Activated CD4-positive, alpha-beta T cell treated with anti-CD3 and anti-CD28 coated beads, Interleukin-2, amount 50 U/mL, for 1 hour (primary cell): ENCODE data around the gene CDRT15.
"Not testable (repeated sequence)": the region's sequence is repeated elsewhere in the genome, so short reads cannot be mapped to it uniquely, and the experiment has no call there.

Experiments used
- DNase-seq: peaks from one replicate; pipeline ENCODE4 v3.0.0-alpha.2; 2020

CDRT15 gene

GRCh38 chr17:14236762-14237161 is at the start of gene CDRT15:
CDRT15 (minus strand) TSS chr17:14236862; CDS start chr17:14236833, 29 bp downstream.
- DNase-seq, result not testable (repeated sequence)

GRCh38 chr17:14282726-14283125 is 46.1 kb upstream of the CDRT15 start:
- no peak for DNase-seq

- DNase-seq, result no peak
These were observed 44.9 kb upstream of the CDRT15 start for GRCh38 chr17:14281530-14281929.

- DNase-seq, result no peak
These were observed 40.0 kb upstream of the CDRT15 start for GRCh38 chr17:14276535-14277250.

GRCh38 chr17:14270508-14270907 is 33.8 kb upstream of the CDRT15 start:
- no peak for DNase-seq

- no peak for DNase-seq
These were observed 32.8 kb upstream of the CDRT15 start for GRCh38 chr17:14269473-14269872.

GRCh38 chr17:14268264-14268663 is 31.6 kb upstream of the CDRT15 start:
- DNase-seq, result no peak

GRCh38 chr17:14261406-14261805 is 24.7 kb upstream of the CDRT15 start:
- no peak for DNase-seq

- no peak for DNase-seq
These were observed 9.0 kb upstream of the CDRT15 start for GRCh38 chr17:14245629-14246028.

- no peak for DNase-seq
These were observed 8.3 kb upstream of the CDRT15 start for GRCh38 chr17:14245002-14245401.

- DNase-seq, result not testable (repeated sequence)
These were observed 2.6 kb upstream of the CDRT15 start for GRCh38 chr17:14239271-14239670.

- DNase-seq, result not testable (repeated sequence)
These were observed 630 bp downstream of the CDRT15 start for GRCh38 chr17:14236032-14236431.

GRCh38 chr17:14235047-14235446 is 1.6 kb downstream of the CDRT15 start:
- DNase-seq, result not testable (repeated sequence)

GRCh38 chr17:14231187-14231586 is 5.5 kb downstream of the CDRT15 start:
- DNase-seq, result not testable (repeated sequence)

- DNase-seq, result no peak
These were observed 7.8 kb downstream of the CDRT15 start for GRCh38 chr17:14228903-14229302.

GRCh38 chr17:14227052-14227451 is 9.6 kb downstream of the CDRT15 start:
- no peak for DNase-seq

- DNase-seq, result no peak
These were observed 11.2 kb downstream of the CDRT15 start for GRCh38 chr17:14225254-14225980.

- no peak for DNase-seq
These were observed 14.1 kb downstream of the CDRT15 start for GRCh38 chr17:14222611-14223010.

GRCh38 chr17:14214271-14214670 is 22.4 kb downstream of the CDRT15 start:
- no peak for DNase-seq

- DNase-seq, result no peak
These were observed 24.3 kb downstream of the CDRT15 start for GRCh38 chr17:14212401-14212800.

- peak; percentile 32 for DNase-seq
These were observed 24.9 kb downstream of the CDRT15 start for GRCh38 chr17:14211801-14212200.

GRCh38 chr17:14211246-14211645 is 25.4 kb downstream of the CDRT15 start:
- DNase-seq, result no peak

- DNase-seq, result no peak
These were observed 27.4 kb downstream of the CDRT15 start for GRCh38 chr17:14209215-14209614.

- DNase-seq, result no peak
These were observed 28.9 kb downstream of the CDRT15 start for GRCh38 chr17:14207791-14208190.
